Kidney (tissue), 14 donors: Measurements from ENCODE around the gene SRPK2. TPM values are rescaled to one million over a fixed set of nuclear protein-coding genes. Genes with fewer than 3 reads are reported as not detected.

Experiments
- DNase-seq, 5 donors: peaks; one replicate each; pipeline ENCODE4 v3.0.0-alpha.2; 2013 to 2020
- FAIRE-seq: peaks from 2 replicates; lab custom pipeline; 2012; peaks lifted over from hg19 to GRCh38; lab: Jason Lieb, UNC
- H3K27ac ChIP-seq, 2 donors: one replicate each; pipeline ENCODE4 v1.7.0; 2013; ENCODE audit warnings: low read depth in 2 of 2, low read length in 2 of 2, inconsistent platforms in 1 of 2
- H3K27me3 ChIP-seq: one replicate; pipeline ENCODE4 v1.7.1; 2013; ENCODE audit warnings: low read length, inconsistent platforms; ENCODE audit not compliant: control insufficient read depth, insufficient read depth
- H3K36me3 ChIP-seq, 3 donors: one replicate each; pipeline versions ENCODE4 v1.7.0 to v1.7.1; 2013; ENCODE audit warnings: low read length in 3 of 3, control low read depth in 1 of 3, inconsistent platforms in 1 of 3; ENCODE audit not compliant: insufficient read depth in 3 of 3, control insufficient read depth in 2 of 3
- H3K4me1 ChIP-seq, 3 donors: one replicate each; pipeline versions ENCODE4 v1.7.0 to v1.7.1; 2013; ENCODE audit warnings: low read length in 3 of 3, inconsistent platforms in 1 of 3, low read depth in 1 of 3; ENCODE audit not compliant: control insufficient read depth in 2 of 3, insufficient read depth in 2 of 3
- H3K4me3 ChIP-seq, 3 donors: one replicate each; pipeline versions ENCODE4 v1.7.0 to v1.8.1; 2013; ENCODE audit warnings: low read length in 3 of 3, control low read depth in 1 of 3, inconsistent platforms in 1 of 3
- H3K9ac ChIP-seq, 3 donors: one replicate each; pipeline versions ENCODE4 v1.7.0 to v1.7.1; 2013; ENCODE audit warnings: low read length in 3 of 3, control low read depth in 1 of 3, inconsistent platforms in 1 of 3
- H3K9me3 ChIP-seq, 3 donors: one replicate each; pipeline versions ENCODE4 v1.7.0 to v1.7.1; 2013; ENCODE audit warnings: low read length in 3 of 3, control low read depth in 1 of 3, inconsistent platforms in 1 of 3; ENCODE audit not compliant: control insufficient read depth in 2 of 3, insufficient read depth in 1 of 3
- CTCF ChIP-seq: IDR thresholded peaks from 3 replicates; pipeline ENCODE4 v1.5.1; 2012; ENCODE audit warnings: mild to moderate bottlenecking, moderate library complexity, borderline replicate concordance; ENCODE audit not compliant: insufficient read depth; ENCODE audit errors: extremely low read depth
- intact Hi-C: fragments of 100-400 bp; cut with DNase I; formaldehyde crosslinking; loops from one replicate; pipeline ENCODE4 v1.11.1; 2022
- polyA plus RNA-seq: library from polyadenylated mRNA; stranded (reverse); fragments of 350-450 nt; fragmentation: Illumina TruSeq; extraction: RNeasy Lipid Tissue Mini Kit (QIAGEN cat#74804); gene quantifications from one replicate; pipeline ENCODE4 v1.2.3, GENCODE V29; 2014; ENCODE audit warnings: low read depth, low replicate concordance; ENCODE audit not compliant: insufficient read depth
- total RNA-seq: library from RNA; stranded (reverse); fragmentation: NEBNext Ultra II Directional; extraction: Animal tissue kit (Norgen Biotek cat#: 25700); gene quantifications from one replicate; pipeline ENCODE4 v1.2.1, GENCODE V29; 2021
- donor health status: control.
- donor health status: control.
- donor health status: control.
- donor health status: control.
- donor health status: control.
- donor health status: DM: yes; HTN: yes; CAD: no.
- donor health status: Normal renal cell carcinoma (clear cell type).

The SRPK2 gene
- total and polyA plus RNA-seq, 2 donors from 2014 or later, result 9.9 to 43.1 TPM

- no peak for TF ChIP-seq CTCF
- DNase-seq (no peak), FAIRE-seq (no peak)
- no peaks in the 10 kb centered on the region for H3K36me3 ChIP-seq
- H3K27ac ChIP-seq, result no peak overlapping the region
- peaks cover 0 to 11% (median 6%) of the 10 kb centered on the region in 3 donors for H3K4me1 ChIP-seq
- no peak overlapping the region for H3K4me3 ChIP-seq
- intact Hi-C loops, result no loop called here
- no peak overlapping the region for H3K9ac ChIP-seq
- no peaks in the 10 kb centered on the region for H3K27me3 ChIP-seq
- H3K9me3 ChIP-seq, result no peaks in the 10 kb centered on the region
Observed at GRCh38 chr7:105355701-105356100, 33.0 kb downstream of the SRPK2 start.

GRCh38 chr7:105354383-105354782 lies 34.3 kb downstream of the SRPK2 start:
- intact Hi-C loops, result no loop called here
- no peak for TF ChIP-seq CTCF
- H3K27ac ChIP-seq, result no peak overlapping the region
- DNase-seq (no peak), FAIRE-seq (no peak)
- H3K4me3 ChIP-seq, result no peak overlapping the region
- H3K9me3 ChIP-seq, result no peaks in the 10 kb centered on the region
- peaks cover 0 to 11% (median 6%) of the 10 kb centered on the region in 3 donors for H3K4me1 ChIP-seq
- no peak overlapping the region for H3K9ac ChIP-seq
- H3K27me3 ChIP-seq, result no peaks in the 10 kb centered on the region
- H3K36me3 ChIP-seq, result no peaks in the 10 kb centered on the region

GRCh38 chr7:105353752-105354328 lies 34.9 kb downstream of the SRPK2 start:
- peaks cover 0 to 11% (median 6%) of the 10 kb centered on the region in 3 donors for H3K4me1 ChIP-seq
- no peak overlapping the region for H3K27ac ChIP-seq
- no peak for TF ChIP-seq CTCF
- DNase-seq, result no peak
- no peak for FAIRE-seq
- no peak overlapping the region for H3K9ac ChIP-seq
- H3K27me3 ChIP-seq, result no peaks in the 10 kb centered on the region
- H3K36me3 ChIP-seq, result no peaks in the 10 kb centered on the region
- H3K4me3 ChIP-seq, result no peak overlapping the region
- intact Hi-C loops, result no loop called here
- H3K9me3 ChIP-seq, result no peaks in the 10 kb centered on the region
